Measurements from ENCODE around the gene HLA-DQB1.

Gene HLA-DQB1

GRCh38 chr6:32703347-32703746 lies 36.9 kb upstream of the HLA-DQB1 start:
- Histone ChIP-seq H3F3A (ENCODE audit: insufficient read depth, low read length) (no peaks in the 10 kb centered on the region), H2AFZ (ENCODE audit: low read length) (no peak overlapping the region), H3K4me2 (ENCODE audit: low read depth, low read length) (no peak overlapping the region), H3K79me2 (ENCODE audit: low read length) (no peaks in the 10 kb centered on the region), H3K9me2 (replicated peaks; ENCODE audit: insufficient read depth, low read length) (no peaks in the 10 kb centered on the region), H3K9me3 (replicated peaks; ENCODE audit: insufficient read depth, low read length) (no peaks in the 10 kb centered on the region), H3K27me3 (replicated peaks; ENCODE audit: insufficient read depth, low read length) (peaks cover 6% of the 10 kb centered on the region; the same call in 1 of the 2 replicates), H3K9ac (ENCODE audit: low read length) (no peak overlapping the region), H3K36me3 (replicated peaks; ENCODE audit: insufficient read depth, low read length) (no peaks in the 10 kb centered on the region), H3K4me3 (ENCODE audit: low read length) (no peak overlapping the region), H3K27ac (ENCODE audit: low read length) (no peak overlapping the region), H3K4me1 (ENCODE audit: low read length) (no peaks in the 10 kb centered on the region), H4K20me1 (ENCODE audit: insufficient read depth, low read length) (no peaks in the 10 kb centered on the region)
- TF ChIP-seq EZH2 (optimal IDR thresholded peaks at IDR 0.05; ENCODE audit: low read depth, low read length), result no peak
- TF ChIP-seq EZH2phosphoT487 (IDR thresholded peaks at IDR 0.05; ENCODE audit: low read length), result no peak
- TF ChIP-seq, protein P1, sequence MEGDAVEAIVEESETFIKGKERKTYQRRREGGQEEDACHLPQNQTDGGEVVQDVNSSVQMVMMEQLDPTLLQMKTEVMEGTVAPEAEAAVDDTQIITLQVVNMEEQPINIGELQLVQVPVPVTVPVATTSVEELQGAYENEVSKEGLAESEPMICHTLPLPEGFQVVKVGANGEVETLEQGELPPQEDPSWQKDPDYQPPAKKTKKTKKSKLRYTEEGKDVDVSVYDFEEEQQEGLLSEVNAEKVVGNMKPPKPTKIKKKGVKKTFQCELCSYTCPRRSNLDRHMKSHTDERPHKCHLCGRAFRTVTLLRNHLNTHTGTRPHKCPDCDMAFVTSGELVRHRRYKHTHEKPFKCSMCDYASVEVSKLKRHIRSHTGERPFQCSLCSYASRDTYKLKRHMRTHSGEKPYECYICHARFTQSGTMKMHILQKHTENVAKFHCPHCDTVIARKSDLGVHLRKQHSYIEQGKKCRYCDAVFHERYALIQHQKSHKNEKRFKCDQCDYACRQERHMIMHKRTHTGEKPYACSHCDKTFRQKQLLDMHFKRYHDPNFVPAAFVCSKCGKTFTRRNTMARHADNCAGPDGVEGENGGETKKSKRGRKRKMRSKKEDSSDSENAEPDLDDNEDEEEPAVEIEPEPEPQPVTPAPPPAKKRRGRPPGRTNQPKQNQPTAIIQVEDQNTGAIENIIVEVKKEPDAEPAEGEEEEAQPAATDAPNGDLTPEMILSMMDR (IDR thresholded peaks at IDR 0.05; ENCODE audit: low read length), result no peak
- DNase-seq, result no peak

GRCh38 chr6:32700391-32701040 lies 34.1 kb upstream of the HLA-DQB1 start:
- Histone ChIP-seq H3K9ac (ENCODE audit: low read length) (no peak overlapping the region), H3K79me2 (ENCODE audit: low read length) (no peaks in the 10 kb centered on the region), H3K9me2 (replicated peaks; ENCODE audit: insufficient read depth, low read length) (no peaks in the 10 kb centered on the region), H3K9me3 (replicated peaks; ENCODE audit: insufficient read depth, low read length) (no peaks in the 10 kb centered on the region), H3F3A (ENCODE audit: insufficient read depth, low read length) (no peaks in the 10 kb centered on the region), H2AFZ (ENCODE audit: low read length) (no peak overlapping the region), H3K27ac (ENCODE audit: low read length) (no peak overlapping the region), H3K36me3 (replicated peaks; ENCODE audit: insufficient read depth, low read length) (no peaks in the 10 kb centered on the region), H3K4me2 (ENCODE audit: low read depth, low read length) (peak overlapping the region; percentile 12; the same call in 1 of the 2 replicates), H3K27me3 (replicated peaks; ENCODE audit: insufficient read depth, low read length) (peaks cover 6% of the 10 kb centered on the region; the same call in 1 of the 2 replicates), H4K20me1 (ENCODE audit: insufficient read depth, low read length) (no peaks in the 10 kb centered on the region), H3K4me3 (ENCODE audit: low read length) (no peak overlapping the region), H3K4me1 (ENCODE audit: low read length) (no peaks in the 10 kb centered on the region)
- no peak for TF ChIP-seq EZH2phosphoT487 (IDR thresholded peaks at IDR 0.05; ENCODE audit: low read length)
- TF ChIP-seq, protein P1 (IDR thresholded peaks at IDR 0.05; ENCODE audit: low read length), result peak; percentile 75
- DNase-seq, result peak; percentile 38

DNA sequence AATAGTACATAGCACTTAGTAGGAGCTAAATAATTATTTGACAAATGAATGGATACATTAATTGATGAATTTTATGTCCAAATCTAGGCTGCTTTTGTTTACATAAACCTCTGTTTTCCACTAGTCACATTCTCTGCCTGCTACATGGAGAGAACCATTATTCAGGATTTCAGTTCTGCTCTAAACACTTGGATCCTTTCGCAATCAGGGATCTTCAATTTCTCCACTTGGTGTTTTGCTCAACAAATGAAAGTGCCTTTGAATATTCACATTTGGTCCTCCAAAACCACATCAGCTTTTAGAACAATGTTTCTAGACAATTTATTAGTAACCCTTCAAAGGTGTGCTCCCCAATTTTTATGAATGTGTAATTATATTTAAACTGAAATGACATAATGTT lies 30.6 kb upstream of the HLA-DQB1 start:
- no peaks in the 10 kb centered on the region for H3K9me2 ChIP-seq (replicated peaks; ENCODE audit: insufficient read depth, low read length)
- no peak overlapping the region for H3K9ac ChIP-seq (ENCODE audit: low read length)
- no peaks in the 10 kb centered on the region for H3K9me3 ChIP-seq (replicated peaks; ENCODE audit: insufficient read depth, low read length)
- no peaks in the 10 kb centered on the region for H3F3A ChIP-seq (ENCODE audit: insufficient read depth, low read length)
- H3K4me1 ChIP-seq (ENCODE audit: low read length), result no peaks in the 10 kb centered on the region
- no peaks in the 10 kb centered on the region for H3K36me3 ChIP-seq (replicated peaks; ENCODE audit: insufficient read depth, low read length)
- no peak overlapping the region for H3K27ac ChIP-seq (ENCODE audit: low read length)
- H3K79me2 ChIP-seq (ENCODE audit: low read length), result no peaks in the 10 kb centered on the region
- H4K20me1 ChIP-seq (ENCODE audit: insufficient read depth, low read length), result no peaks in the 10 kb centered on the region
- no peak for DNase-seq
- 0 out of 2 replicates have a peak, but pooled peaks cover 1% of the 10 kb centered on the region for H3K27me3 ChIP-seq (replicated peaks; ENCODE audit: insufficient read depth, low read length)
- TF ChIP-seq EZH2 (optimal IDR thresholded peaks at IDR 0.05; ENCODE audit: low read depth, low read length) (no peak), EZH2phosphoT487 (IDR thresholded peaks at IDR 0.05; ENCODE audit: low read length) (no peak)
- TF ChIP-seq, protein P1 (IDR thresholded peaks at IDR 0.05; ENCODE audit: low read length), result no peak
- no peak overlapping the region for H3K4me3 ChIP-seq (ENCODE audit: low read length)
- H2AFZ ChIP-seq (ENCODE audit: low read length), result no peak overlapping the region
- no peak overlapping the region for H3K4me2 ChIP-seq (ENCODE audit: low read depth, low read length)

All from MM.1S (cell line).